ENCODE data around the gene TPCN1.
A peak's percentile ranks its signal among the peaks of the same experiment; 100 is the strongest.

The TPCN1 gene

GRCh38 chr12:113298472-113298817 is 77.2 kb downstream of the TPCN1 start (continued):
- TF ChIP-seq BCL6B (tag by site-specific recombination; IDR thresholded peaks at IDR 0.05), result no peak
- TF ChIP-seq, protein P1, sequence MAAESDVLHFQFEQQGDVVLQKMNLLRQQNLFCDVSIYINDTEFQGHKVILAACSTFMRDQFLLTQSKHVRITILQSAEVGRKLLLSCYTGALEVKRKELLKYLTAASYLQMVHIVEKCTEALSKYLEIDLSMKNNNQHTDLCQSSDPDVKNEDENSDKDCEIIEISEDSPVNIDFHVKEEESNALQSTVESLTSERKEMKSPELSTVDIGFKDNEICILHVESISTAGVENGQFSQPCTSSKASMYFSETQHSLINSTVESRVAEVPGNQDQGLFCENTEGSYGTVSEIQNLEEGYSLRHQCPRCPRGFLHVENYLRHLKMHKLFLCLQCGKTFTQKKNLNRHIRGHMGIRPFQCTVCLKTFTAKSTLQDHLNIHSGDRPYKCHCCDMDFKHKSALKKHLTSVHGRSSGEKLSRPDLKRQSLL (tag by site-specific recombination; IDR thresholded peaks at IDR 0.05), result no peak

GRCh38 chr12:113298861-113299545 is 77.7 kb downstream of the TPCN1 start:
- Histone ChIP-seq H3K36me3 (ENCODE audit: control insufficient read depth in 2 of 2, insufficient read depth in 1 of 2, low read length in 2 of 2) (peaks cover 0 to 9% of the 10 kb centered on the region in 2 experiments; a peak in 2 of 3 replicates), H3K4me3 (ENCODE audit: low read depth, low read length) (no peak overlapping the region), H3K4me1 (ENCODE audit: control insufficient read depth, insufficient read depth, low read length) (peaks cover 5% of the 10 kb centered on the region; the same call in 1 of the 2 replicates), H3K27ac (ENCODE audit: extremely low read depth, low read depth, low read length) (no peak overlapping the region), H3K9me3 (ENCODE audit: control insufficient read depth, insufficient read depth, low read depth, low read length) (no peaks in the 10 kb centered on the region)
- ChIA-PET CTCF (no interaction called here), POLR2A (no interaction called here)
- TF ChIP-seq ZNF600 (tag by site-specific recombination; IDR thresholded peaks at IDR 0.05), result 0 out of 2 replicates have a peak, but pooled peaks have one; percentile 18
- TF ChIP-seq, protein P2, sequence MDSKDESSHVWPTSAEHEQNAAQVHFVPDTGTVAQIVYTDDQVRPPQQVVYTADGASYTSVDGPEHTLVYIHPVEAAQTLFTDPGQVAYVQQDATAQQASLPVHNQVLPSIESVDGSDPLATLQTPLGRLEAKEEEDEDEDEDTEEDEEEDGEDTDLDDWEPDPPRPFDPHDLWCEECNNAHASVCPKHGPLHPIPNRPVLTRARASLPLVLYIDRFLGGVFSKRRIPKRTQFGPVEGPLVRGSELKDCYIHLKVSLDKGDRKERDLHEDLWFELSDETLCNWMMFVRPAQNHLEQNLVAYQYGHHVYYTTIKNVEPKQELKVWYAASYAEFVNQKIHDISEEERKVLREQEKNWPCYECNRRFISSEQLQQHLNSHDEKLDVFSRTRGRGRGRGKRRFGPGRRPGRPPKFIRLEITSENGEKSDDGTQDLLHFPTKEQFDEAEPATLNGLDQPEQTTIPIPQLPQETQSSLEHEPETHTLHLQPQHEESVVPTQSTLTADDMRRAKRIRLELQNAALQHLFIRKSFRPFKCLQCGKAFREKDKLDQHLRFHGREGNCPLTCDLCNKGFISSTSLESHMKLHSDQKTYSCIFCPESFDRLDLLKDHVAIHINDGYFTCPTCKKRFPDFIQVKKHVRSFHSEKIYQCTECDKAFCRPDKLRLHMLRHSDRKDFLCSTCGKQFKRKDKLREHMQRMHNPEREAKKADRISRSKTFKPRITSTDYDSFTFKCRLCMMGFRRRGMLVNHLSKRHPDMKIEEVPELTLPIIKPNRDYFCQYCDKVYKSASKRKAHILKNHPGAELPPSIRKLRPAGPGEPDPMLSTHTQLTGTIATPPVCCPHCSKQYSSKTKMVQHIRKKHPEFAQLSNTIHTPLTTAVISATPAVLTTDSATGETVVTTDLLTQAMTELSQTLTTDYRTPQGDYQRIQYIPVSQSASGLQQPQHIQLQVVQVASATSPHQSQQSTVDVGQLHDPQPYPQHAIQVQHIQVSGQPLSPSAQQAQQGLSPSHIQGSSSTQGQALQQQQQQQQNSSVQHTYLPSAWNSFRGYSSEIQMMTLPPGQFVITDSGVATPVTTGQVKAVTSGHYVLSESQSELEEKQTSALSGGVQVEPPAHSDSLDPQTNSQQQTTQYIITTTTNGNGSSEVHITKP (tag by site-specific recombination; IDR thresholded peaks at IDR 0.05), result no peak

- no peaks in the 10 kb centered on the region for H3K9me3 ChIP-seq (ENCODE audit: control insufficient read depth, insufficient read depth, low read depth, low read length)
- no peak overlapping the region for H3K4me3 ChIP-seq (ENCODE audit: low read depth, low read length)
- H3K4me1 ChIP-seq (ENCODE audit: control insufficient read depth, insufficient read depth, low read length), result peaks cover 5% of the 10 kb centered on the region; the same call in 1 of the 2 replicates
- ChIA-PET CTCF (interaction anchor here (0.7 kb wide), 1 partner anchor 10 kb away, joined by 4 read pairs; no protein-coding TSS in a partner anchor), POLR2A (no interaction called here)
- no peak overlapping the region for H3K27ac ChIP-seq (ENCODE audit: extremely low read depth, low read depth, low read length)
- H3K36me3 ChIP-seq (ENCODE audit: control insufficient read depth in 2 of 2, insufficient read depth in 1 of 2, low read length in 2 of 2), result peaks cover 0 to 13% of the 10 kb centered on the region in 2 experiments; a peak in 1 of 3 replicates
- TF ChIP-seq ZNF202 (tag by site-specific recombination; IDR thresholded peaks at IDR 0.05; ENCODE audit: borderline replicate concordance) (no peak), GLI2 (tag by site-specific recombination; IDR thresholded peaks at IDR 0.05; ENCODE audit: borderline replicate concordance, low read depth) (no peak), HOXC10 (CRISPR knock-in tag; IDR thresholded peaks at IDR 0.05) (no peak), ZFP69B (tag by site-specific recombination; IDR thresholded peaks at IDR 0.05) (no peak), ZNF624 (tag by site-specific recombination; IDR thresholded peaks at IDR 0.05) (no peak), ZNF362 (tag by site-specific recombination; IDR thresholded peaks at IDR 0.05) (no peak), ZNF521 (tag by site-specific recombination; IDR thresholded peaks at IDR 0.05) (no peak), ZNF16 (tag by site-specific recombination; IDR thresholded peaks at IDR 0.05; ENCODE audit: low read depth) (no peak), ZNF366 (tag by site-specific recombination; conservative IDR thresholded peaks at IDR 0.05) (no peak), ZNF324 (tag by site-specific recombination; IDR thresholded peaks at IDR 0.05) (no peak), KLF9 (tag by site-specific recombination; IDR thresholded peaks at IDR 0.05; ENCODE audit: low read depth) (0 out of 2 replicates have a peak, but pooled peaks have one; percentile 29), KLF8 (tag by site-specific recombination; IDR thresholded peaks at IDR 0.05) (no peak), GLIS2 (tag by site-specific recombination; IDR thresholded peaks at IDR 0.05) (peak; percentile 58), OVOL3 (tag by site-specific recombination; IDR thresholded peaks at IDR 0.05) (no peak), ZNF473 (tag by site-specific recombination; IDR thresholded peaks at IDR 0.05) (no peak), ZIC2 (tag by site-specific recombination; IDR thresholded peaks at IDR 0.05) (peak; percentile 69), IKZF3 (tag by site-specific recombination; IDR thresholded peaks at IDR 0.05) (no peak)
- TF ChIP-seq, protein P3, sequence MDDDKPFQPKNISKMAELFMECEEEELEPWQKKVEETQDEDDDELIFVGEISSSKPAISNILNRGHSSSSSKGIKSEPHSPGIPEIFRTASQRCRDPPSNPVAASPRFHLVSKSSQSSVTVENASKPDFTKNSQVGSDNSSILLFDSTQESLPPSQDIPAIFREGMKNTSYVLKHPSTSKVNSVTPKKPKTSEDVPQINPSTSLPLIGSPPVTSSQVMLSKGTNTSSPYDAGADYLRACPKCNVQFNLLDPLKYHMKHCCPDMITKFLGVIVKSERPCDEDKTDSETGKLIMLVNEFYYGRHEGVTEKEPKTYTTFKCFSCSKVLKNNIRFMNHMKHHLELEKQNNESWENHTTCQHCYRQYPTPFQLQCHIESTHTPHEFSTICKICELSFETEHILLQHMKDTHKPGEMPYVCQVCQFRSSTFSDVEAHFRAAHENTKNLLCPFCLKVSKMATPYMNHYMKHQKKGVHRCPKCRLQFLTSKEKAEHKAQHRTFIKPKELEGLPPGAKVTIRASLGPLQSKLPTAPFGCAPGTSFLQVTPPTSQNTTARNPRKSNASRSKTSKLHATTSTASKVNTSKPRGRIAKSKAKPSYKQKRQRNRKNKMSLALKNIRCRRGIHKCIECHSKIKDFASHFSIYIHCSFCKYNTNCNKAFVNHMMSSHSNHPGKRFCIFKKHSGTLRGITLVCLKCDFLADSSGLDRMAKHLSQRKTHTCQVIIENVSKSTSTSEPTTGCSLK (tag by site-specific recombination; IDR thresholded peaks at IDR 0.05), result no peak
These were observed 78.5 kb downstream of the TPCN1 start for GRCh38 chr12:113299619-113300237.

Measured in HEK293 (cell line).